ENCODE measurements around the gene FYN.

The FYN gene

DNA sequence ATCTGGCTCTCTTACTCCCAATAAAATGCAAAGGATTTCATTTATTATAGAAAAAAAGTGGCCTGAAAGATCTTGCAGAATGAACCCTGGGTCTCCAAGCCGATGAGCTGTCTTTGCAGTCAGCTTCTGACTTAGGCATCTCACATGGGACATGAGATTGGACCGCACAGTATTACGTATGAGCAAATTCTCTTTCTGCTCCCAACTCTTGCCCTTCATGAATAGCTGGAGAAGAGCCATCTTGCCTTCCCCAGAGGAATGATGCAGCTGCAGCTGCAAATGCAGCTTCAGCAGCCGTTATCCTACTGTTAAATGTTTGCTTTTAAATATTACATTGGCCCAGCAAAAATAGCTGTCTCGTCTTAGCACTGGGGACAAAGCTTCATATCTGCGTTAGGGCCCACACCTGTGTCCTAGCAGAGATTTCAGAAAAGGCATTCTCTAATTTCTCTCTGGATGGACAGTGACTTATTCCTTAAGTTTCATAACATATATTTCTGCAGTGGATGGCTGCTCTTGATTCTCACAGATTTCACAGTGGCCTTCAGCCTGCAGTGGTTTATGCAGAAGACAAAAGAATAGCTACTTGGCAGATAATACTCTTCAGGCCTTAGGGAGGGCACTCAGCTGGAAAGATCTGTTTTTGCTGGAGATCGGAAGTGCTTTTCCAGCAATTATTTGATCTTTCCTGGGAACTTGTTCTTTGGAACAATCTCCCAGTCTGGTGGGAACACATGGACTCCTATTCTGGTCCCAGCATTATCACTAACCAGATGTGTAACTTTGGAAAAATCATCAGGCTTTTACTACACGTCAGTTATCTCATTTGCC lies 129.2 kb downstream of the FYN start:
- no peak for DNase-seq

DNA sequence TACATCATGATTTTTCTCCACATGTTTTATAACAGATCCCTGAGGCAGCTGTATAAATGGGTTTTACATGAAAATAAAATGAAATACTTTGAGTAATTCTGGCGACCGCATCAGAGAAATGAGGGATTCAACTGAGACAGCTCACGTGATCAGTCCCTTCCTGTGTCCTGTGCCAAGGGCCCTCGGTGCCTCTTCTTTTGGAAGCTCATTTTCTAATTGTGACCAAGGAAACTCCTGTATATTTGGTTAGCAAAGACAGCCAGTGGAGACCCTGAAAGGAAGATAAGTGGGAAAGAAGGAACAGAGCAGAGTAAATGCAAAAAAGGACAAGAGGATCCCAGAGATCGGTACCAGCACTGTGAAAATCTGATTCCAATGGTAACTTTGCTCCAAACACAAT lies 129.9 kb downstream of the FYN start:
- DNase-seq = no peak

DNA sequence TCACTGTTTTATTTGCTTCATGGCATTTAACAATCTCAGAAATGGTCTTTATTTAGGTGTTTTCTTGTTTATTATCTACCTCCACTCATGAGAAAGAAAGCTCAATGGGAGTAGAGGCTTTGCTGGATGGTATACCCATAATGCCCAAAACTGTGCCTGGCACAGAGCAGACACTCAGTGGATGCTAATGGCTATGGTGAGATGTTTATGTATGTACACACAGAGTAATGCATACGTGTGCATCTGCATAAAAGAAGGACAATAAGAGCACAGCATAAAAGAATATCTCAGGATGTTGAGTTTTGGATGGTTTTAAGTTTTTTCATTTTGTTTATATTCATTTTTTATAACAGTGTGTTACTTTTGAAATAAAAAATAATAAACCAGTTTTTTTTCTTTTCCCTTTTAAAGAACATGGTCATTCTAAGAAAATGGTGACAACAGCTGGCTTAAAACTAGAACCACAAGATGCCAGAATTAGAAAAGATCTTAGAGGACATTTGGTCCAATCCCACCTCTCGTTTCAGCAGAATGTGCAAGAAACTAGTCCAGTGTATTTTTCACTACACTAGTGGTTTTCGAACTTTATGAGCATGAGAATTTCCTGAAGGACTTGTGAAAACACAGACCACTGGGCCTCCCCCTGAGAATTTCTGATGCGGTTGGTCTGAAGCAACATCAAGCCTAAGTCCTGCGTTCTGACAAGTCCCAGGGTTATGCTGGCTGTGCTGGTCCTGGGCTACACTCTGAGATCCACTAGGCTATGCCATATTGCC lies 131.9 kb downstream of the FYN start:
- no peak for DNase-seq

DNA sequence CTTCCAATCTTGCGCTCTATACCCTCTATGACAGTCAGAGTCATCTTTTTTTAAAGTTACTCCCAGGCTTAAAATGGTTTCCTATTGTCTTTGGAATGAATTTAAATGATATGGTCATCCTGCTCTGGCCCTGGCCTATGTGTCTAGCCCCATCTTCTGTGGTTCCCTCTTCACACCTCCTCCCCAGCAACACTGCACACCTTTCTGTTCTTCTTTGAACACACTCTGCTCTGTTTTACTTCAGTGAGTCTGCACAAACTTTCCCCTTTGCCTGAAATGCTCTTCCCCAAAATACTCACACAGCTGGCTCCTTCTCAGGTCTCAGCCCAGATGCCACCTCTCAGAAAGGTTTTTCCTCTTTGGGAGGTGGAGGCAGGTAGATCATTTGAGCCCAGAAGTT lies 132.7 kb downstream of the FYN start:
- DNase-seq = no peak

DNA sequence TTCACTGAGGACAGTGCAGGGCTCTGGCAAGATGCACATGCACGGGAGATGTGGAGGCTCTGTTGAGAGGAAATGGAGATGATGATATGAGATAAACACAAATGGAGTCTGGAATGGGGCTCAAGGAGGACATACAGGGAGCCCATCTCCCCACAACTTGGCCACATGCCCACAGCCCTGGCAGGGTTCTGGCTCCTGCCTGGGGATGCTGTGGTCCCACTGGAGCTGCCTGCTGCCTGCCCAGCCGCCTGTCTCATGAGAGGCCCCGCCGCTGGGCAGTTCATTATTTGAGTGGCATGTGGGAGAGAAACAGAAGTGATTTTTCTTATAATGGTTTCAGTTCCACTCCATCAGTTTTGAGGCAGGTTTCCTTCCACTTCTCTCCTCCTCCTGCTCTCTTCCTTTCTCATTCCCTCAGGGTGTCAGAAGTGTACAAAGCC lies 134.0 kb downstream of the FYN start:
- no peak for DNase-seq

DNA sequence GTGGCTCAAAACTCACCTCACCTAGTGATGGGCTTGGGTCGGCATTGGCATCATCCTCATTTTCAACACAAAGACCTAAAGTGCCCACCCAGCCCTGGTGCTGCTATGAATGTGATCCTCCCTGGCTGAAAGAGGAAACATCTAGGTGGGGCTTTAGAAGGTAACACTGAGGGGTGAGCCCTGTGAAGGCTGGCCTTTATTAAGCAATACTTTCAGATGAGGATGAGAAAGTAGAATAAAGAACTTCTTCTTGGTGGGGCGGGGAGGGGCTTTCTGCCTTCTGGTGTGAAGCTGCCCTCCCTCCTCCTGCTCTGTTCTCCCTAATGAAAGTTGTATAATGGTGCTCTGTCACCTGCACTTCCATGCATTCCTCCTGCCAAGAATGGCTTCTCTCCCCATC lies 134.6 kb downstream of the FYN start:
- DNase-seq = no peak

DNA sequence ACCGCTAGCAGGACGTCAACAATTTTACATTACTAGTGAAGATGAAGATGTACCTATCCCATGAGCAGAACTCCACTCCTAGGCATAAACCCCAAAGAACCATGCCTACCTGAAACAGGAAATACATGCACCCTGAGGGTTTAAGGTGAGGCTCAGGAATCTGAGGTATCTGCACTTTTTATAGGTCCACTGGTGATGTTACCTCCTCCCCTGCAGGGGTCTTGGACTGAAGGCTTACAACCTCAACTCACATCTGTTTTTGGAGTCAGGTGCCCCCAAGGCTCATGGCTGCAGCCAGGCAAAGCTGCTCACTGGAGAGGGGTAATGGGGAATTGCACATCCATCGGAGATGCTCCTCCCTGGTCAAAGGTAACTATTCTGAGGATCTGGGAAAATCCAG lies 135.1 kb downstream of the FYN start:
- DNase-seq = no peak

DNA sequence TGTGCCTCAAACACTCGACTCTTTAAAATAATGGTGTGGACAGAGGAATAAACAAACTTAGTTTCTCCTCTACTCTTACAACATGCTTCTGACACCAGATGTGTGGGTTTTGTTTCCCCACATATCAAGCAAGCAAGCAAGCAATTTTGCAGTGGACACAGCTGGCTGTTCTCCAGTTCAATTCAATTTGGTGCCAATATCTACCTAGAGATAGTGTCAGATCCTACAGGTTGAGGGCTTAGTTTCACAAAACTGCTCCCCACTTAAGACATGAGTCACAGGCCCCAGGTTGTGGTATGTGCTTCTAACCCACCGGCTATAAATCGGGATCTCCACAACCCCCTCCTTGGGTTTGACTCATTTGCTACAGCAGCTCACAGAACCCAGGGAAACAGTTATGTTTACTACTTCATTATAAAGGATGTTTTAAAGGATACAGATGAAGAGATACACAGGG lies 136.2 kb downstream of the FYN start:
- DNase-seq = no peak

DNA sequence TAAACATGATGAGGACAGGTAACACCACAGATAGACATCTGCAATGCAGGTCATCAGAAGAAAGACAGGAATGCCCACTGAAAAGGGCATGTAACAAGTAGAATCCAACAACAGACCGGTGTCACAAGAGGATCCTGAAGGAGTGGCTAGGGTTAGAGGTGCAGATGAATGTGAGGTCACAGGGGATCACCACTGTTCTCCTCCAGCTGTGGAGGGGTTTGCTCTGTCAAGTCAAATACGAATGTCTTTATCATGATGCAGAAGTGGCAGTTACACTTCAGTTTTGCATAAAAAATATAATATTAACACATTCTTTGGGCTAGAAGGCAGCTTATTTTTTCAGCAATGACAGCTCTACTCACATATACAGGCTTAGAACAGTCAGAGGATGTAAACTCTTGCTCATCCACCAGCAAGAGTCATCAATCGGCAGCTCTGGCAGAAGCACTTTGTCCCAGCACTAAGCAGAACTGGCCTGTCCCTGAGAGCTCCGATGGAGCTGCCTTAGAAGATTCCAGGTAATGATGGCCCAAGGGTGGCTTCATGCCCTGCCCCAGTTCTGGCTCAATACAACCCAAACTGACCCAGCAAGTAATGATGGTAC lies 137.1 kb downstream of the FYN start:
- DNase-seq = no peak

DNA sequence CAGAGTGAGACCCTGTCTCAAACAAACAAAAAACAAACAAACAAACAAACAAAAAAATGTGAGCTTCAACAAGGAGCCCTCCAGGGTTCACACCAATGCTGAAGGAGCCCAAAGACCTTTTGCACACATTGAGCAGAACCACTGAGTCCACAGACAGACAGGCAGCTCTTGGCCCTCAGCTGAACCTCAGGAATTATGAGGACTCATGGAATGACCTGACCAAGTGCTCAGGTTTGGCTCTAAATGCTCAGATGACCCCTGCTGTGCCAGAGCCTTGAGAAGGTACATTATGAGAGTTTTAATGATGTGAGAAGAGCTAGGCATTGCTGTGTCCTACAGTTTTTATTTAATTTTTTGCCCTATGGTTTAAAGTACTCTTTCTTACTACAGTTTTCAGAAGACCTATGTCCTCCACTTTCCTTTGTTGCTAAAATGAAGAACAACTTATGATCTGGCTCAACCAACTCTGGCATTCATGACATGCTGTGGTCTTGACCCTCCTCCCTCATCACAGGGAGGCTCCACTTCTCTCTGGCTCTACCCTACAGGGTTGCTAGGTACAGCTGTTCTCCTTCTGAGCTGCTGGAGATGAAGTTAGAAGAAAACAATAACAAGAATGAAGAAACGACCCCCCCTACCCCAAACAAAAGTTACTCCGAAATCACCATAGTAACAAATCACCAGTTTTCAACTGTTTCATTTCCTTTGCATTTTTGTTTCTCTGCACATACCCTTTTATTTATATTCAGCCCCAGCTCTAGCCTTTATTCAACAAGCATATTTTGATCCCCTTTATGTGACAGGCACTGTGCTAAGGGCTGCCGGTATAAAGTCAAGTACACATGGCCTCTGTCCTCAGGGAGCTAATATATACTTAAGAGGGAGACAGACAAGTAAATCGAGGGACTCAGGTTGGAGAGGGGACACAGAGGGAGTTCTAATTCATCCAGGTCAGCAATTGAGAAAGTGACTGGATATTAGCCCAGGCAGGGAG lies 138.9 kb downstream of the FYN start:
- DNase-seq = no peak

DNA sequence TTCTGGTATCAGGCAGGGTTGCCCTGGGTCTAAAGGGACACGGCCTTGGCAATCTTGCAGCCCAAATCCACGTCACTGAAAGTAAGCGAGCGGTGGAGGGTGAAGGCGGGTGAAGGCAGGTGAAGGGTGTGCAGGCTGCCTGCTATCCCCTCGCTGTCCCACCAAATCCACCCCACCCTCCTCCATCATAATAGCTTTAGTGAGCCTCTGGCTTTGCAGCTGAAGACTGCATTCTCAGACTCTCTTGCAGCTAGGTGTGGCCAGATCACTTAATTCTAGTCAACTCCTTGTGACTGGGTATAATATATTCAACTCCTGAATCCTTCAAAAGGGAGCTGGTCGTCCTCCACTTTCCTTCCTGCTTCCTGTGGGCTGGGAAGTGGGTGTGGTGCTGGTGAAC lies 140.9 kb downstream of the FYN start:
- no peak for DNase-seq

DNA sequence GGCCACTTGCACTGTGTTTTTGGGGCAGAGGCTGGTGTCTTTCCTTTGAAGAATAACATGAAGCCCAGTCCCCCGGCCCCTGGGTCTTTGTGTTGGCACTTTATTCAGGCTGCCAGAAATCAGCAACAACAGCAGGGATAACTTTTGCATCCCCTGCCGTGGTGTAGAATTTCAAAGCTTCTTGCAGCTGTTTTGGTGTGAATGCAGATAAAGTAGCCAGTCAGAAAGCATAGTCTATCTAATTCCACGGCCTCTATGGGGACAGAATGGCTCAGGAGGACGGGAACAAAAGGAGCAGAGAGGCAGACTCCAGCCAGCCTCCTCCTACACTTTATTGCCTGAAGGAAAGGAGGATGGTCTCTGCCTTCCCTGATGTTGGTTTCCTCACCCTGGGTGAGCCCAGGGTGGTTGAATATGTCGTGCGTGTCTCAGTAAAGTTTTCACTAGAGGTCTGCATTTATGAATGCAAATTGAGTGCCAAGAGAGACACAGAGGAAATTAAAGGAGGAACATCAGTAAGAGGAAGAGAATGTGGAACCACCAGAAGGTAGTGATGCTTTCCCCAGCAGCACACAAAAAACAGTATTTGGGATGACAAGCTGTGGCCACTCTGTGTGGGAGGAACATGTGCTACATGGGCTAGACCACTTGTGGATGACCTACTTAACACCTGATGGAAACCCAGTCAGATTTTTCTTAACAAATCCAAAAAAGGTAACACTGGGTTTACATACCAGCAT lies 141.6 kb downstream of the FYN start:
- DNase-seq = no peak

DNA sequence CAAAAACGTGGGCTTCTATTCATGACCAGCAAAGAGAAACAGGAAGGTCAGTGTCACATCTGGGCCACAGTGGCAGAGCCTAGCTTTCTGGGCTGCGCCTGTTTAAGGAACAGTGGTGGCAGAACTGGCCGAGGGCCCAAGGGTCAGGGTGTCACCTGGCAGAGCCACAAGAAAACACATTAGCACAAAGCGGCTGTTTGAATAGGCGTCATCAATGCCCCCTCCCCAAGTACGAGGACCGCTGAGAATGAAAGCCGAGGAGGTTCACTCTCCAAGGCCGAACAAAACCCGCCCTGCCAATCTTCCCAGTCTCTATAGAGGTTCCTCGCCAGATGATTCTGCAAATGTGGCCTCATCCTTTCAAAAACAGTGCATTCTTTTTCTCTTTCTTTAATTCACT lies 142.4 kb downstream of the FYN start:
- DNase-seq = no peak

DNA sequence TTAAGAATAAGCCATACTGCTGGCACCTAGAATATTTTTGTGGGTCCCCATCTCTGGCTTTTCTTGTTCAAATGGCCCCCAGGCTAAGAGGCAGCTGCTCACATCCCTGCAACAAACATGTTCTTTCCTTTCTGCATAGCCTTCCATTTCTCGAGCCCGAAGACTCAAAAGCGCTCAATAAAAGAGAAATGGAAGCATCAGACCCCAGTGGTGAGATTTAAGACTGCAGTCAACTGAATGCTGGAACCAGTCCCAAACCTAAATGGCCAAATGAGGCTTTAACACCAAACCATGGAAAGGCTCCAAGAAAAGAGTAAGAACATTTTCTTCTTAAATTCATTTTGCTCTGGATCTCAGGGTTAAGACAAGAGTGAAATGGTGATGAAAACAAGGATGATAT lies 145.4 kb downstream of the FYN start:
- no peak for DNase-seq

DNA sequence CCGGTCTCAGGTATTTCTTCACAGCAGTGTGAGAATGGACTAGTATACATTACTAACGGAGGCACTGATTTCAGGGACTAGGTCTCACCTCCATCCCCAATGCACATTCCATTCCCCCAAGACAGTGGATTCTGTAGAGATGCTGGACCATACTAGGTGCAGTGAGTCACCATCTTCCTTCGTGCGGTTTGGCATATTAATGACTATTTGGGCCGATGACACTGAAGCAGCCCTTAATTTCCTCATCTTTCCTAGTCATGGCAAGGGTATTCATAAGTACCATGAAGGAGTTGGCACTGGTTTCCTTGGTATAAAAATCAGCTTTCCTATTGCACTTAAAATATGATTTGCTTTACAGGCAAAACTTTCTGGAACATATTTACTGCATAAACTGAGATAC lies 146.2 kb downstream of the FYN start:
- DNase-seq = no peak

DNA sequence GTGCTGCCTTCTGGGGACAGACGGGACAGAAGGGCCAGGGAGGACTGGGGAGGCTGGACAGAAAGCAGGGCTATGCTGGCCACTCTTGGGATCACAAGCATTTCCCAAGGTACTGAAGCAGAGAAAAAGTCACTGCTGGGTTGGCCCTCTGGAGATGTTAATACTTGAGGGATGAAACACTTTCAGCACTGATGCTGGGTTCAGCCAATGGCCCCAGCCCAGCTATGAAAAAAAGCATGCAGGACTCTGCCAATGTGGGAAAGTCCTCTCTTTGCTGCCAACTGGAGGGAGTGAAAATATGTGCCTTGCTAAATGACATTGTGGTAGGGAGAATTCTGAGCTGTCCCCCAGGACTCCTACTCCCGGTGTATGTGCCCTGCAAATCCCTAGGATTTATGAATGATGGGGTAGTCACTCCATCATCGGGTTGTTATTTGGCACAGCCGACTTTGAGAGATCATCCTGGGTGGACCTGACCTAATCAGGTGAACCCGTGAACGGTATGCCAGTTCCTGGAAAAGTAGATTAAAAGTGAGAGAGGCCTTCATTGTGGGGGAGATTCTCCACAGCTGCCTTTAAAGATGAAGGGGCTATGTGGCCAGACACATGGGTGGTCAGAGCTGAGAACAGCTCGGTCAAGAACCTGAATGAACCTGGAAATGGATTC lies 147.7 kb downstream of the FYN start:
- no peak for DNase-seq

DNA sequence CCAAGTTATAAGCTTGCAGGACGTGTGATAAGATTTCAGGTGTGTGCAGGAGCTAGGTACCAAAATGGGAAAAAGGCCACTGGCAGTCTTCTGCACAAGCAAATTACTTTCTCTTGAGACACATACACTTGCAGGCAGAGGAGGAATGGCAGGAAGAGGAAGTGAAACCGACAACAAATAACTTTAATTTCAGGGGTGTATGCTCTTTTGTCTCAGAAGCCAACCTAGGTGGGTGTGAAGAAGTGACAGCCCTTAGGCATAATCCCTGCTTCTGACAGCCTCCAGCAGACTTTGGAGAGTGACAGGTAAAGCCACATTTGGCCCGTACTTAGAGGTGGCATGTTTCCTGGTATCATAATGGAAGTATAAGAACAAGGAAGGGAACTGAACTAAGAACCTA lies 148.7 kb downstream of the FYN start:
- peak; percentile 46 for DNase-seq

DNA sequence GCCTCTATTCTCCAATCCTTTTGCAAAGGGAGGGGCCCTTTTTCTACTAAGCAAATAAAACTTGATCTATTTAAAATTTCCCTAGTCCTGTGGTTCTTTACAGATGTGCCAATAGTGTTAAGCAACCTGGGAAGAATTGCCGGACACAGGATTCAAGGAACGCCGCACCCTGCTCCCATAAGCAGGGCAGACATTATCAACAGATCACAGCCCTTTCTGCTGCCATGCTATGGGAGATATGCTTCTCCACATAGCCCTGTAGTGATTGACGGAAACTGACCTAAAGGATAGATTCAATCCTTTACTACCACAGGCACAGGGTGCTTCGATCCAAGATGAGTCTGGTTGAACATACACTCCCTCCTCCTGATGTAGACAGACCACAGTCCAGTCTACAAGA lies 149.2 kb downstream of the FYN start:
- DNase-seq = no peak

DNA sequence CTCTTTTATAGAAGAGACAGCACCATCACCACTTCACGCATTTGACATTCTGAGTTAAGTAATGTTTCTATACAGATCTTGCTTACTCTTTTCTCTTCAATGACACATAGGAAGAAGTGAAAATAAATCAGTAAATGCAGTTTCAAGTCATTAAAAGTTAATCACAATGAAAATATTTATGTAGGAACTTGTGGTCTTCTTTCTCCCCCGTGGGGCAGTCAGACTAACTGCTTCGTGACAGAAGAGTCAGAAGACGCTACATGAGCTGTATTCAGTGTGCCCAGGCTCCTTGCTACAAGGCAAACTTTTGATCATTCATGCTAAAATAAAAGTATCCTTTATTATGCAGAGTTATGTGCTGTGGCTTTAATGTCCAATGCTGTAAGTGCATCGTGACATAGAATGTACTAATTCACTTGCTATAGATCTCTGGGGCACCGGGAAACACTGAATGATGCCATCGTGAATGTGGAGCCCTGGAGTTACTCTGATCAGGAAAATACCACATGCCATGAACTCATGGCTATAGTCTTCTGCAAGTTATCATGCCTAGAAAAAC lies 149.8 kb downstream of the FYN start:
- no peak for DNase-seq

DNA sequence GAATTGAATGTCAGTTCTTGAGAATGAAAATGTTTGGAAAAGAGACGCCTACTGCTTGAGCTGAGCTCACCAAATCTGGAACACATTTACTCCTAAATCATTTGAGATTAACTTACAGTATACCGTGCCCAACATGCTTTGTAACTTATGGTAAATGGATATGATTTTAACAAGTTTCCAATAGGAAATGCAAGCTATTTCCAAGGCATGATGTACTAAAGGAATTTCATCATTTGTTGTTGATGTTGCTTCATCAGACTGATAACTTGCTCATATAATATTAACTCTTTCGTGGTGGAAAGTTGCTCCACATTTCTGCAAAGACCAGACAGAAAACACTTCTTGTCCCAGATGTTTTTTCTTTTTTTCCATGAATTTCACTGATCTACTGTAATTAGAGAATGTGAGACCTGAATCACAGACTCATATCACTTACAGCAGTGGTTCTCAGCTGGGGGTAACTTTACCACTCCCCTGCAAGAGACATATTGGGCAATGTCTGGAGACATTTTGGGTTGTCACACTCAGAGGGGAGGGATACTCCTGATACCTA lies 151.0 kb downstream of the FYN start:
- no peak for DNase-seq

DNA sequence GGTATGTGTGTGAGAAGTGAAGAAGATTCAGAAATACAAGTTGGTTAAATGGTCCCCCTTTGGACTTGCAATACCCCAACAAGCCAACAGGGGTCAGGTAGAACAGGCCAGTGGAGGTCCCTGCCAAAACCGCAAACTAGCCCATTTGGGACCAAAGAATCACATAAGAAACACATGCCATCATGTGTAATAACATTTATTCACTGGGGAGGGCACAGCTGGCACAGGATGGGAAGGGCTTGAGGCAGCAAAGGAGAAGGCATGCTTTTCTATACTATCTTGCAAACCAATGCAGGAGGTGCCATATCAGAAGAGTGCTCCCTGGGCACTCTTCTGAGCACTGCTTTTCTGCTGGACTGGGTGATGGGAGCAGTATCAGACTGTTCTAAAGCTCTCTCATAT lies 151.5 kb downstream of the FYN start:
- DNase-seq = peak; percentile 68

Measured in CD4-positive, alpha-beta T cell treated with Interleukin-10 for 1 hour (primary cell).